Putamen (tissue), 1 donor: ENCODE measurements around the gene VWA8.
"Not testable (repeated sequence)": the region's sequence is repeated elsewhere in the genome, so short reads cannot be mapped to it uniquely, and the experiment has no call there.

Source experiments
- DNase-seq: peaks from one replicate; pipeline ENCODE4 v3.0.0-alpha.2; 2016; ENCODE audit warnings: low spot score

The VWA8 gene

DNA sequence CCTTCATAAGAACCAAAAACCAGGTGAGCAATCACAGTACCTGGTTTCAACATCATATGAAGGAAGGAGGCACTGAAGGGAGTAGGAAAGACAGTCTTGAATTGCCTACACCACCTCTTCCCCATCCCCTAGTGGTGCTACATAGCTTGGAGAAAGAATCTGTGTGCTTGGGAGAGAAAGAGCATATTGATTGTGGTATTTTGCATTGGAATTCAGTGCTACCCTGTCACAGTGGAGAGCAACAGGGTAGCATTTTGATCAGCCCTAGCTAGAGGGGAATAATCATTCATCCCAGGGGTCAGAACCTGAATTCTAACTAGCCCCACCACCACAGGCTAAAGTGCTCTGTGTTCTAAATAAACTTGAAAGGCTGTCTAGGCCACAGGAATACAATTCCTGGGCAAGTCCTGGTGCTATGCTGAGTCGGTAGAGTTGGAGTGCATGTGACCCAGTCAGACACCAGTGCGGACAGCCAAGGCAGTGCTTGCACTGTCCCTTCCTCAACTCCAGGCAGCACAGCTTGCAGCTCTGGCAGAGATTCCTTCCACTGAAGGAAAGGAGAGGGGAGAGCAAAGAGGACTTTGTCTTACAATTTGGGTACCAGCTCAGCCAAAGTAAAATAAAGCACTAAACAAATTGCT is 158.7 kb downstream of the VWA8 start:
- no peak for DNase-seq

DNA sequence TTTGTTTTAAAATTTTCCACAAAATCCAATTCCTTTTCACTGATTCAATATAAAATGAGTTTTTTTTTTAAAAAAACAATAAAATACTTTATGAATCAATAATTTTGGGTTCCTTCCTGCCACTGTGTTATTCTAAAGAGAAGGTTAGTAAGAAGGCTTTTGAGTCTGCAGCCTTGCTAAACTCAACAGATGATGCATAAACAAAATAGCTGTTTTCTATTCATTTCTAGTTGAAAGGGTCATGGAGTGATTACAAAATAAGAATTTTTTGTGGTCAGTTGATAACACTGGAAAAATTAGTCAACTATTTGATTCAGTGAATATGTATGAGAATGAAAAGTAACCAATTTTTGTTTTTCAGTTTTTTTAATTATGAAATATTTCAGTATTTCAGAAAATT is 169.9 kb downstream of the VWA8 start:
- DNase-seq = no peak

DNA sequence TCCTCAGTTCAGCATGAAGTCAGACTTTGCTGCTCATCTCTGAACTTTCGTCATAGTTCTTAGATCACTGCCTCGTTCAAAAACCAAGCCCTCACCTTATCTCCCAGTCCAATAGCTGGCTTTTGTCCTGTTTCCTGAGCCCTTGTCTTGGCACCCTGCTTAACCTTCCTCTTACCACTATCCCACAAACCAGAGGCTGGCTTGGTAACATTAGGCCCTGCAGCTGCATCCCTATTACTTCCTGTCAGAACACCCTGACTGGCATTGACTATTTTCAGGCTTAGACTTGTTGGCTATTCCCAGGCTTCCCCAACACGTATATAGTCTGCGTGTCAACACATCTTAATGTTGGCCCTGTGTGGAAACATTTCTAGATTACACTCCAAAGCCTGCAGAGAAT is 172.4 kb downstream of the VWA8 start:
- DNase-seq = no peak

DNA sequence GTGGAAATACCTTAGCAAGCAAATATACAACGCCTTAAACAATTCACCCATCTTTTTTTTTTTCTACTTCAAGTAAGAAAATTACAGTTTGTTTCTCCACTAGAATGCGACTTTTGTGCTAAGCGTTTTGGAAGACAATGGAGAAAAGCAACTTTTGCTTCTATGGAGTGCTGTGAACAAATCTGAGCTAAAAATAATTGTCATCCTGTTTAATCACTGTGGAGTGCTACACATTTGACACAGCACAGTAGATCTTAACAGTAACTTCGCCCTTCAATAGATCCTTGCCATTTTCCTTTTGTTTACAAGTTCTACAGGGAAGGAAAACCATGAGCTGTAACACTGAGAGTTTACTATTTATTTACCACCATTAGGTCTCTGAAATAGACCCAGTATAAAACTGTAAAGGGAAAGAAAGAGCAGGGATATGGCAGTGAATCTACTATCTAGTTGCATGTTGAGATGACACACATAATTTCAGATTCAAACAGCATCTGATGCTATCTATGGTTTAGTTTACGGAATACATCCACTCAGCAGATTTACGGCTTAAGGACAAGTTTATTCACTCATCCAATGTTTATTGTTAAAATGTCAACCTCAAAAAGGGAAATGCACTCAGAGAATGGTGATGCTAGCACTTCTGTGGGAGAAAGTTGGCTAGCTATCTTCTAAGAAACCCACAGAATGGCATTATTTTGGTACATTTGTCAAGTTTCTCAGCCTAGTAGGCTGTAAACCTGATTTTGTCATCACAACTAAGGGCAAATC is 175.3 kb downstream of the VWA8 start:
- DNase-seq = no peak

DNA sequence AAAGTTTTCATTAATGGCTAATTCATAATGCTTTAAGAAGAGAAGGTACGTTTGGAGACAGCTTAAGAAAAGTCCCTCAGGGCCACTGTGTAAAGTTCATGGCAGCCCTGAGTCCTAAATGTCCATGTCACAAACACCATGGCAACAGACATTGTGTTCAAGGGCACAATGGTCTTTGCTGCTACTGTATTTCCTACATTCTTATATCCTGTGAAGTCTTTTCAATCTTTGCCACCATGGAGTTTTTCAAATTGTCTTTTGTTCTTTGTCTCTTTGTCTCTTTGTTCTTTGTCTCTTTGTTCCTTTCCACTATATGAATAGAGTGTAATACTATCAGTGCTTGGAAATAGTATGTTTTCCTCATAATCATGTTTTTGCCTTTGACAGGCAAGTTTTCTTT is 178.8 kb downstream of the VWA8 start:
- DNase-seq = peak; percentile 77

DNA sequence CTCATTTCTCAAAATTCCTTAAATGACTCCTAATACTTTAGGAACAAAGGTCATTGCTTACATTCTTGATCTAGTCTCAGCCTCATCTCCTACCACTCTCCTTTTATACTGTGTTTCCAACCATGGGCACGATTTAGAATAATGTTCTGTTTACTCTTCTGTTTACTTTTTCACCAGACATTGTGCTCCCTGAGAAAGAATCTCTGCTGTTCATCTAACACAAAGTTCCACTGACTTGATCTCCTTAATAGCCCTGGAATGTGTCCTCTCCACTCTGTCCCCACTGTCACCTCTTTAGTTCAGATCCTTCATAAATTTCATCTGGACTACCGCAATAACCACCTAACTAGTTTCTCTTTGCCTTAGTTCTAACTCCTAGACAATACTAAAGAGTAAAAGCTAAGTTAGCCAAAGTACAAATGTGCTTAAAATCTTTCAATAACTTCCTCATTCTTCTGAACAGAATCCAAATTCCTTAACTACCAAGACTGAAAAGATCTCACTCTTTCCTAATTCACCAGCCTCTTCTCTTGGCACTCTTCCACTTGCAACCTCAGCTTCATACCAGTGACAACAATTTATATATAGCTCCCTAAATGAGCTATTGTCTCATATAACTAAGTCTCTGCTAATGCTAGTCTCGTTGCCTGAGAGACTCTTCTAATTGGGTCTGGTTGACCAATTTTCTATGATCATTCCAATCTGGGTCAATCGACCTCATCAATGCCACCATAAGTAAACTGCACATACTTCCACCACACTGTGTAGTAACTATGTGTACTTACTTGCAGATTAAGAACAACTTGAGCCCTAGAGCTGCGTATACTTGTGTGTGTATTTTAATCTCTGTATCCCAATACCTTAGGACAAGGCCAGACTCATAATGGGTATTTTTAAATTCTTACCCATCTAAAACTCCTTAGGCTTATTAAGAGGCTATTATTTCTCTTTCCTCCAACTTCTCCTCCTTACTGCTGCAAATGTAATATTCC is 179.9 kb downstream of the VWA8 start:
- no peak for DNase-seq

DNA sequence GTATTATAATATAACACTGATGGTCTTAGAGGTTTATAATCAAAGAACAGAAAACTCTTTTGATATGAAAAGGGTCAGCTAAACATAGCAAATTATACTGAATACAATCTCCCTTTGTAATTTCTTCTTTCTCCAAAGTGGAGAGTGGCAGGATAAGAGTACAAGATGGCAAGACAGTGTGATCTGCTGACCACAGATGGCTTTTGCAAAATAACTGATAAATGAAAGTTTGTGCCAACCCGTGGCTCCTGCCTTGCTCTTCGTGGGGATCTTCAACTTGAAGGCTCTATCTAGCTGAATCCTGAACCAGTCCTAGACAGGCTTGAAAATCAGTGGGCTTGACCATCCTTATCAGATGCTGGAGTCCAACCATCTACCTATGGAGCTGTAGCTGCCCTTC is 185.7 kb downstream of the VWA8 start:
- DNase-seq = no peak

DNA sequence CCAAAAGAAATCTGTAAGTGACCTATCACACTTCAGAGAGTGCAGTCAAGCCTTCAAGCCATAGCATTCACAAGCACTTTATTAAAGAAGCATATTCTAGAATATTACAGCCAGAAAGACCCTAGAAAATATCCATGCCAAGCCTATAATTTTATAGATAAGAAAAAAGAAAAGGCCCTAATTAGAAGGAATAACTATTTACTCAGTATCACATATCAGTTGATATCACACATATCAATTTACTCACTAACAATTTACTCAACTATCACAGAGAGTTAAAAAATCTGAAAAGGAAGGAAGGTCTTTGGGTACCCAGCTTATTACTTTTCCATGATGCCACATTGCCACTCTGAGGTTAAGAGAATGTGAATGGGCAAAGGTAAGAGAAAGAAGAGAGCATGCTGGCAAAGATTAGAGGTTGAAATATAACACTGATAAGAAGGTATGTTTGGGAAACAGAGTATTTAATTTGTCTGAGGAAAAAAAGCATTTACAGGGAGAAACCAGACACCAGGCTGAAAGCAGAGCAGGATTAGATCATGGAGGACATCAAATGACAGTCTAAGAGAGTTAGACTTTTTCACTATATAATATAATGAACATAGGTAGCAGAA is 186.2 kb downstream of the VWA8 start:
- DNase-seq = no peak

DNA sequence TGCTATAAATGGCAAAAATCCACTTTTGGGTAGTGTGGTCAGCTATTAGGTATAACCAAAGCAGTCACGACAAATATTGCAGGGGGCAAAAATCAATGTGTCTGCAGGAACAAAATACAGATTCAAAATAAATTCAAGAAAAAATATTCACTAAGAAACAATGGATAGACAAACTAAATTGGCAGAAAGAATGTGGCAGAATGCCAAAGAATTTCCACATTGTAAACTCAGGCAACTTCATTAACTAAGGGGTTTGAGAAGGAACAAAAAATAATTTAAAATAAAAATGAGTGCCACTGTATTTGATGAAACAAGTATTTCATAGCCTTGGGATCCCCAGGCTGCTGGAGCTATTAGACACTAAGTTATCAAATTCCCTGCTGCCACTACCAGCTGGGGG is 193.1 kb downstream of the VWA8 start:
- no peak for DNase-seq

DNA sequence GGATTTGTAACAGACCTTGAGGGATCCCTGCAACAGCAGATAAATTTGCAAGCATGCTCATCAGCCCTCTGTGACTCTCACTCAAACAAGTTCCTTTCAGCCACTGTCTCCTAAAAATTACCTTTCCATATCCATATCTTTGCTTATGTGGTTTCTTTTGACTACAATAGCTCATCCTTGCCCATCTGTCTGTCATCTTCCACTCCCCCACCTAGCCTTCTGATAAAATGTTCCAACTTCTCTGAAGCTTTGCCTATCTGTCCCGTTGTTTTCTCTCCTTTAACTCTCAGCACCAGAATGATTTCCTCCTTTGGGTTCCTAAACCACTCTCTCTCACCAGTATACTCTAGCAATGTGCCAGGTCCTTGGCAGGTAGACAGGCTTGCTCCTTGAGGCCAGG is 194.5 kb downstream of the VWA8 start:
- DNase-seq = no peak

DNA sequence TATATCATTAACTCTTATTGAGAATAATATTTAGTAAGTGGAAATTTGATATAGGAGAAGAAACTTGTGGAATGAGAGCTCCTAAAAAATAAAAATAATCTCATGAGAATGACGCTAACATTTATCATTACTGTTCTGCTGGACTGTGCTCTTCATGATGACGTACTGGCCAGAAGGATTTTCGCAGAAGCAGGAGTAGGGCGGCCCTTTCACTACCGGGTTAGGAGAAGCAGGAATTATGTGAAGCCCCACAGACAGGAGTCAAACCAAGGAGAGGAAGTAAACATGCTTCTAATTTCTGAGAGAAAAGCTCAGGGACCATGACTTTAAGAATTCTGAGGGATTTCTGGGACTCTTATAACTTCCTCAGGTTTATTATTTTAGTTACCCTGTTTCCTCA is 195.1 kb downstream of the VWA8 start:
- DNase-seq = no peak

DNA sequence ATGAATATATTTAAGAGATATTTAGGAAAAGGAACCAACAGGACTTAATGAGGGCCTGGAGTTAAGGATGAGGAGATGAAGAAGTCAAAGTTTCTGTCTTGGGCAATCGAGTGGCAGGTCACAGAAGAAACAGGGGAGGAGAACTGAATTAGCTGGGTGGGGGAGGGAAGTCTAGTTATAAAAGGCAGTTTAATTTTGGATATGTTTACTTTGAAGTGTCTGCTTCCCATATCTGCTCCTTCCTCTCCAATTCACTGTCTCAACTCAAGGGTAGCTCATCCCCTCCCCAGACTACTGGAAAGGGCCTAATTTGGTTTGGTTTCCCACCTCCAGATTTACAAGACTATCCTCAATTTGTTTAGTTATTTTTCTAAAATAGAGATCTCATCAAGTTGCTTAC is 195.9 kb downstream of the VWA8 start:
- DNase-seq = no peak

DNA sequence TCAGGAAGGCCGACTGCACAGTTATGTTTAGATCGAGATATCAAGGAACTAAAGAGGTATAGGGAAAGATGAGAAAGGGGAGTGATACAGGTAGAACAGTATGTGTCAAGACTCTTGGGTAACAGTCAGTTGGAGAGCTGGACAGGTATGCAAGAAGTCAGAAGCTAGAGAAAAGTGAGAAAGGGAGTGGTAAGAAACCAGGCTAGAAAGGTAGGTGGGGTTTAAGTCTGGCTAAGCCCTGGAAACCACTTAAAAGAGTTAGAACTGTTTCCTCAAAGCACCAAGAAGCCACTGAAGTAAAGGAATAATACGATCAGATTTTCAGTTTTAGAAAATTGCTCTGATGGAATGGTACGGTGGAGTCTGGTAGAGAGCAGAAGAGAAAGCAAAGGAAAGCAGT is 196.4 kb downstream of the VWA8 start:
- DNase-seq = no peak

DNA sequence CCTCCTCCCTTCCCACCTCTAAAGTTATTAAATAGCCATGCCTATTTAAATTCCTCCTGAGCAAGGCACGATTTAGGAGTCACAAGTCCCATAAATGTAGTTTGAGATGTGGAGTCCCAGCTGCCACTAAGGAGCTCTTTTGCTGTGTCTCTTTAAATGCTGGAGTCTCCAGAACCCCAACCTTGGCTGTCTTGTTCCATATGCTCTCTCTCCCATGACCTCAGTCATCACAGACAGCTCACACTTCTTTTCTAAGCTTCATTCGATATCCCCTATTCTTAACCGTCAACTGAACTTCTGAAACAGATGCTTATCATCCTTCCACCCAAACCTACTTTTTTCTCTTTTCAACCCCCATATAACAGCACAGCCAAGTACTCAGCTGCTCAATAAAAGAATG is 197.1 kb downstream of the VWA8 start:
- DNase-seq = no peak

DNA sequence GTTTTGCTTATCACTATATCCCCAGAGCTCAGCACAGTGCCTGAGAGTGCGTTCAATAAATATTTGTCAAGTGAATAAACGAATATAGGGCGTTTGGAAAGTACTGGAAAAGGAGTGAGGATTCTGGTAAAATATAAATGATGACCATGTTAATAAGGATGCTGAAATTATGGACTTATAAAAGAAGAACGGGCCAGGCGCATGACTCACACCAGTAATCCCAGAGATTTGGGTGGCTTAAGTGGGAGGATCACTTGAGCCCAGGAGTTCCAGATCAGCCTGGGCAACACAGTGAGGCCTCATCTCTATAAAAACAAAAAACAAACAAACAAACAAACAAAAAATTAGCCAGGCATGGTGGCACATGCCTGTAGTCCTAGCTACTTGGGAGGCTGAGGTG is 198.1 kb downstream of the VWA8 start:
- no peak for DNase-seq

DNA sequence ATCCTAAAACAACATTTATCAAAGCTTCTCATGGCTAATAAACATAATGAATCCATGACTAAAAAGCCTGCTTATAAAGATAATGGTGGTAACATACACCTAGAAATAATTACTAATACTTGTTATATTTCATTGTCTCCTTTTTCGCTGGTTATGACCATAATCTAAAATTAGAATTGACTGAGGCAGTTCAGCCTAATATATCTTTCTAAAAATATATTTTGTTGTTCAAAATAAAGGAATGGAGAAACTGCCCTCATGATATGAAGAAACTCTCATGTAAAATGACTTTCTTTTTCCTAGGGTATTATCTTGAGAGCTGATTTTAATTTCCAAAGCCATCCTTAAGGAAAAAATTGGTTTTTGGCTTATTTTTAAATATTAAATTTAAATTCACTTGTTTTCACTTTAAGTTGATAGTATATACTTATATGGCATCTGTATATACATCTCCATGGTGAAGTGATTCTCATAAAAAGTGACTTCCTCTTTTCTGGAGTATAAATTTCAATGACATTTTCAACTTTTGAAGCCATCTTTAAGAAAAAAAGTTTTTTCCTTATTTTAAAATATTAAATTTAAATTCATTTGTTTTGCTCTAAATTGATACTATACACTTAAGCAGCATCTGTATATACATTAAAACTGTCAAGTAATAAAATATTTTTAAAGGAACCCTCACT is 204.6 kb downstream of the VWA8 start:
- DNase-seq = no peak

DNA sequence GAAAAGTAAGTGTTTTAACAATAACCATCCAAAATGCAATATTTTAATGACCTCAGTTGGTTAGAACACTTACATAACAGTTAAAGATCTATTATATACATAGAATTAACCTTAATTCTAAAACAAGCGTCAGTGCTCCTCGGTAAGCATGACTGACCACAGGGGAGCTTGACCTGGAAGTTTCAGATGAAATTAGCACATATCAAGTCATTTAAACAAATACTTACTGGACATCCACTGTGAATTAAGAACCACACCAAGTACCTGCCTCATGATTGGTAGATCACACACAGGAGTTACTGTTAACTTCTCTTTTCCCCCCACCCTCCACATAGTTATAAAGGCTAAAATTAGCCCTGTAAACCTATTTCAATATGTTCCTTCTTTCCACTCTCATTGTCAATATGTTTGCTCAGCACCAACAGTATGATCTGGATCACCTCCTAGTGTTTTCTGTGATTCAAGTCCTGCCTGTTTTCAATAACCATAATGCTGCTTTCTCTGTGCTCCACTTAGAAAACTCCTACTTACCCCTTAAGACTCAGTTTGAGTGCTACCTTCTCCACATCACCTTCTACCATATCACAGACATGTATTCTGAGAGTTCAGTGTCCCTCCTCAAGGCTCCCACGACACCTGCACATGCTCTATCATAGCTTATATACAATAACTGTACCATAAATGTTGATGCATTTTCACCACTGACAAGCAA is 209.0 kb downstream of the VWA8 start:
- no peak for DNase-seq

DNA sequence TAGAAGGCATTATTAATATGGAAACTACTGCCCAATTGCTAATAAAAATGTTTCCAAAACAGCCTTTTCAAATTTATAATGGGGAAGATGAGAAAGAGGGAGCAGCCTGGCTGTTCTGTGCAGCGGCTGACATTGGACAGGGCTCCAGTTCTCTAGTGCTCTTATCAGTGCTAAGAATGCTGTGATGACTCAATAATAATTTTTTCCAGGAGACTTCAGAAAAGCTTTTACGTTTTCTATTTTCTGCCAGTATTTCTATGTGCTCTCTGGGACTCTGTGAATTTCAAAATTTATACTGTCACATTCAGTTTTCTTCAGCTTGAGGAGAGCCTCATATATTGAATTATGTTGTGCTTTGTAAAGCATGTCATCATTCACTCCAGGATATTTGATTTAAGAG is 209.6 kb downstream of the VWA8 start:
- DNase-seq = no peak

DNA sequence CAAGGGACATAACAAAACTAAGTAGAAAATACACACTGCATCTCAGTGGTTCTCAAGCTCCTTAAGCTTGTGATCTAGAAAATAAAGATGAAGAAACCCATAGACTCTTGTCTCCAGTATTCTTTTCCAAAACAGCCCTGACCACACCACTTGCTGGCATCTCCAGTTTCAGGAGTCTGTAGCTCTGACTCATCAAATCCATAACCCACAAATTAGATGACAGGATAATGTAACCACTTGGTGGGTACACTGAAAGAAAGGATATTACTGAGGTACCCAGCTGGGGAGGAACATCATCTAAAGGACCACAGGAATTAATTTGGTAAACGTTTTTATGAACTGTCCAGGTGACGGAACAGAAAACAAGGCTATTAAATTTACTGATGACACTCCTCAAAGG is 214.7 kb downstream of the VWA8 start:
- DNase-seq = no peak

DNA sequence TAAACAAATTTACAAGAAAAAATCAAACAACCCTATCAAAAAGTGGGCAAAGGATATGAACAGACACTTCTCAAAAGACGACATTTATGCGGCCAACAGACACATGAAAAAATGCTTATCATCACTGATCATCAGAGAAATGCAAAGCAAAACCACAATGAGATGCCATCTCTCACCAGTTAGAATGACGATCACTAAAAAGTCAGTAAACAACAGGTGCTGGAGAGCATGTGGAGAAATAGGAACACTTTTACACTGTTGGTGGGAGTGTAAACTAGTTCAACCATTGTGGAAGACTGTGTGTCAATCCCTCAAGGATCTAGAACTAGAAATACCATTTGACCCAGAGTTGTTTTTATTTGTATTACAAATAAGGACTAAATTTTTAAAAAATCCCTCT is 215.4 kb downstream of the VWA8 start:
- DNase-seq = not testable (repeated sequence)

DNA sequence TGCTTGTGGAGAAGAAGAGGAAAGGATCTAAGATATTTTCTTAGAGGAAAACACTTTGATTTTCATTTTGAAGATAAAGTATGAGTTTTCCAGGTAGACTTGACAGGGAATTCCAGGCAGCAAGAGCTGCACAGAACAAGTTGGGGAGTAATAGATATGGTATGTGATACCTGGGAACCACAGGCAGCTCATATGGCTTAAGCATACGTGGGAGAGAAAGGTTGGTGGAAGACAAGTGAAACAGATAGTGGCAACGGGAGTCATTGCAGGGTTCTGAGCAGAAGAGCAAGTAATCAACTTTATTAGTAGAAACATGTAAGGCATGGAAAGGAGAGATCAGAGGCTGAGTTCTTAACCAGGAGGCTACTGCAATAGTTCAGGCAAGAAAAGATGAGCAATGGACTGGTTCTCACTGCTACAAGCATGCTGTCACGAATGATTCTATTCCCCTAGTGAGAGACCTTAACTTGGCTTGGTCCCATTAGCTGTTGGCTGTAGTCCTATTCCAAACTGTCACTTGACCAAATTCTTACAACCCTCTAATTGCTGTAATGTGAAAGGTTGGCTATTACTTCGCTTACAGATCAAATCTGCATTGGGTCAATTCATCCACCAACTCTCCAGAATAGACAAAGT is 217.9 kb downstream of the VWA8 start:
- no peak for DNase-seq
